ENCODE measurements around the gene LARGE1. TPM values are rescaled to one million over a fixed set of nuclear protein-coding genes. Genes with fewer than 3 reads are reported as not detected.
"Not testable (repeated sequence)": the region's sequence is repeated elsewhere in the genome, so short reads cannot be mapped to it uniquely, and the experiment has no call there.

The LARGE1 gene
- total RNA-seq, 2 experiments from 2014 or later, result 0.69 to 1.1 TPM

- Mint-ChIP-seq H3K27me3 (ENCODE audit: low read depth) (peaks cover 3% of the 10 kb centered on the region), H3K4me1 (ENCODE audit: low read depth) (no peaks in the 10 kb centered on the region), H3K36me3 (ENCODE audit: low read depth) (no peaks in the 10 kb centered on the region), H3K4me3 (no peak overlapping the region), H3K9me3 (no peaks in the 10 kb centered on the region), H3K27ac (no peak overlapping the region)
- no peak for DNase-seq
- CTCF ChIA-PET, result no interaction called here
- intact Hi-C loops (cut with micrococcal nuclease), result no loop called here
These were observed 443.6 kb downstream of the LARGE1 start for GRCh38 chr22:33476716-33477115.

- H3K36me3 Mint-ChIP-seq (ENCODE audit: low read depth), result no peaks in the 10 kb centered on the region
- DNase-seq, result no peak
- CTCF ChIA-PET, result no interaction called here
- intact Hi-C loops (cut with micrococcal nuclease), result no loop called here
- no peaks in the 10 kb centered on the region for H3K9me3 Mint-ChIP-seq
- H3K27ac Mint-ChIP-seq, result no peak overlapping the region
- no peaks in the 10 kb centered on the region for H3K4me1 Mint-ChIP-seq (ENCODE audit: low read depth)
- no peak overlapping the region for H3K4me3 Mint-ChIP-seq
- peaks cover 3% of the 10 kb centered on the region for H3K27me3 Mint-ChIP-seq (ENCODE audit: low read depth)
These were observed 444.1 kb downstream of the LARGE1 start for GRCh38 chr22:33476206-33476605.

GRCh38 chr22:33474587-33474986 is 445.7 kb downstream of the LARGE1 start:
- H3K4me3 Mint-ChIP-seq, result no peak overlapping the region
- intact Hi-C loops (cut with micrococcal nuclease), result no loop called here
- DNase-seq, result no peak
- H3K9me3 Mint-ChIP-seq, result no peaks in the 10 kb centered on the region
- H3K27me3 Mint-ChIP-seq (ENCODE audit: low read depth), result peaks cover 3% of the 10 kb centered on the region
- CTCF ChIA-PET, result no interaction called here
- no peak overlapping the region for H3K27ac Mint-ChIP-seq
- no peaks in the 10 kb centered on the region for H3K4me1 Mint-ChIP-seq (ENCODE audit: low read depth)
- no peaks in the 10 kb centered on the region for H3K36me3 Mint-ChIP-seq (ENCODE audit: low read depth)

GRCh38 chr22:33472462-33473344 is 447.6 kb downstream of the LARGE1 start:
- intact Hi-C loops (cut with micrococcal nuclease), result no loop called here
- no peaks in the 10 kb centered on the region for H3K4me1 Mint-ChIP-seq (ENCODE audit: low read depth)
- no peak for DNase-seq
- H3K27ac Mint-ChIP-seq, result no peak overlapping the region
- H3K36me3 Mint-ChIP-seq (ENCODE audit: low read depth), result no peaks in the 10 kb centered on the region
- CTCF ChIA-PET, result interaction anchor here (0.6 to 0.7 kb wide), 2 partner anchors 45 to 85 kb away, joined by 3 to 4 read pairs; no protein-coding TSS in a partner anchor
- H3K4me3 Mint-ChIP-seq, result no peak overlapping the region
- no peaks in the 10 kb centered on the region for H3K27me3 Mint-ChIP-seq (ENCODE audit: low read depth)
- H3K9me3 Mint-ChIP-seq, result no peaks in the 10 kb centered on the region

GRCh38 chr22:33470456-33470855 is 449.8 kb downstream of the LARGE1 start:
- H3K9me3 Mint-ChIP-seq, result no peaks in the 10 kb centered on the region
- no peak for DNase-seq
- CTCF ChIA-PET, result no interaction called here
- no peak overlapping the region for H3K27ac Mint-ChIP-seq
- no peaks in the 10 kb centered on the region for H3K36me3 Mint-ChIP-seq (ENCODE audit: low read depth)
- H3K4me1 Mint-ChIP-seq (ENCODE audit: low read depth), result no peaks in the 10 kb centered on the region
- no peaks in the 10 kb centered on the region for H3K27me3 Mint-ChIP-seq (ENCODE audit: low read depth)
- H3K4me3 Mint-ChIP-seq, result no peak overlapping the region
- intact Hi-C loops (cut with micrococcal nuclease), result no loop called here

GRCh38 chr22:33467620-33468095 is 452.6 kb downstream of the LARGE1 start:
- Mint-ChIP-seq H3K4me3 (no peak overlapping the region), H3K9me3 (no peaks in the 10 kb centered on the region), H3K27ac (no peak overlapping the region), H3K4me1 (ENCODE audit: low read depth) (no peaks in the 10 kb centered on the region), H3K27me3 (ENCODE audit: low read depth) (no peaks in the 10 kb centered on the region), H3K36me3 (ENCODE audit: low read depth) (no peaks in the 10 kb centered on the region)
- no peak for DNase-seq
- intact Hi-C loops (cut with micrococcal nuclease), result no loop called here
- CTCF ChIA-PET, result no interaction called here

- H3K27me3 Mint-ChIP-seq (ENCODE audit: low read depth), result no peaks in the 10 kb centered on the region
- H3K4me3 Mint-ChIP-seq, result no peak overlapping the region
- CTCF ChIA-PET, result interaction anchor here (1.2 kb wide), 1 partner anchor 39 kb away, joined by 3 read pairs; no protein-coding TSS in a partner anchor
- H3K27ac Mint-ChIP-seq, result no peak overlapping the region
- peaks cover 1% of the 10 kb centered on the region for H3K36me3 Mint-ChIP-seq (ENCODE audit: low read depth)
- intact Hi-C loops (cut with micrococcal nuclease), result no loop called here
- H3K4me1 Mint-ChIP-seq (ENCODE audit: low read depth), result no peaks in the 10 kb centered on the region
- H3K9me3 Mint-ChIP-seq, result peaks cover 1% of the 10 kb centered on the region
- no peak for DNase-seq
These were observed 453.2 kb downstream of the LARGE1 start for GRCh38 chr22:33467080-33467479.

GRCh38 chr22:33465554-33465953 is 454.7 kb downstream of the LARGE1 start:
- H3K4me3 Mint-ChIP-seq, result no peak overlapping the region
- no peak for DNase-seq
- H3K27me3 Mint-ChIP-seq (ENCODE audit: low read depth), result no peaks in the 10 kb centered on the region
- H3K4me1 Mint-ChIP-seq (ENCODE audit: low read depth), result no peaks in the 10 kb centered on the region
- H3K27ac Mint-ChIP-seq, result no peak overlapping the region
- peaks cover 1% of the 10 kb centered on the region for H3K36me3 Mint-ChIP-seq (ENCODE audit: low read depth)
- peaks cover 9% of the 10 kb centered on the region for H3K9me3 Mint-ChIP-seq
- intact Hi-C loops (cut with micrococcal nuclease), result no loop called here
- CTCF ChIA-PET, result no interaction called here

GRCh38 chr22:33464698-33465097 is 455.6 kb downstream of the LARGE1 start:
- H3K9me3 Mint-ChIP-seq, result peaks cover 12% of the 10 kb centered on the region
- DNase-seq, result no peak
- H3K4me3 Mint-ChIP-seq, result no peak overlapping the region
- H3K27me3 Mint-ChIP-seq (ENCODE audit: low read depth), result no peaks in the 10 kb centered on the region
- intact Hi-C loops (cut with micrococcal nuclease), result no loop called here
- H3K36me3 Mint-ChIP-seq (ENCODE audit: low read depth), result peaks cover 4% of the 10 kb centered on the region
- H3K27ac Mint-ChIP-seq, result no peak overlapping the region
- CTCF ChIA-PET, result no interaction called here
- H3K4me1 Mint-ChIP-seq (ENCODE audit: low read depth), result no peaks in the 10 kb centered on the region

GRCh38 chr22:33461698-33462434 is 458.4 kb downstream of the LARGE1 start:
- H3K4me1 Mint-ChIP-seq (ENCODE audit: low read depth), result no peaks in the 10 kb centered on the region
- CTCF ChIA-PET, result no interaction called here
- intact Hi-C loops (cut with micrococcal nuclease), result no loop called here
- H3K9me3 Mint-ChIP-seq, result peaks cover 12% of the 10 kb centered on the region
- H3K27ac Mint-ChIP-seq, result no peak overlapping the region
- no peak for DNase-seq
- peaks cover 4% of the 10 kb centered on the region for H3K36me3 Mint-ChIP-seq (ENCODE audit: low read depth)
- H3K4me3 Mint-ChIP-seq, result no peak overlapping the region
- H3K27me3 Mint-ChIP-seq (ENCODE audit: low read depth), result no peaks in the 10 kb centered on the region

GRCh38 chr22:33461245-33461644 is 459.0 kb downstream of the LARGE1 start:
- H3K4me1 Mint-ChIP-seq (ENCODE audit: low read depth); DNase-seq; CTCF ChIA-PET; intact Hi-C loops (cut with micrococcal nuclease); H3K27me3 Mint-ChIP-seq (ENCODE audit: low read depth); H3K27ac Mint-ChIP-seq; H3K4me3 Mint-ChIP-seq; H3K36me3 Mint-ChIP-seq (ENCODE audit: low read depth): not testable (repeated sequence)
- H3K9me3 Mint-ChIP-seq, result peaks cover 12% of the 10 kb centered on the region

GRCh38 chr22:33459137-33459536 is 461.1 kb downstream of the LARGE1 start:
- intact Hi-C loops (cut with micrococcal nuclease), result no loop called here
- DNase-seq, result no peak
- Mint-ChIP-seq H3K4me1 (ENCODE audit: low read depth) (no peaks in the 10 kb centered on the region), H3K9me3 (peaks cover 14% of the 10 kb centered on the region), H3K4me3 (no peak overlapping the region), H3K36me3 (ENCODE audit: low read depth) (peaks cover 4% of the 10 kb centered on the region), H3K27me3 (ENCODE audit: low read depth) (no peaks in the 10 kb centered on the region), H3K27ac (no peak overlapping the region)
- CTCF ChIA-PET, result interaction anchor here (0.7 kb wide), 1 partner anchor 60 kb away, joined by 4 read pairs; no protein-coding TSS in a partner anchor
